Measurements from ENCODE around the gene SRP9.

SRP9 gene

DNA sequence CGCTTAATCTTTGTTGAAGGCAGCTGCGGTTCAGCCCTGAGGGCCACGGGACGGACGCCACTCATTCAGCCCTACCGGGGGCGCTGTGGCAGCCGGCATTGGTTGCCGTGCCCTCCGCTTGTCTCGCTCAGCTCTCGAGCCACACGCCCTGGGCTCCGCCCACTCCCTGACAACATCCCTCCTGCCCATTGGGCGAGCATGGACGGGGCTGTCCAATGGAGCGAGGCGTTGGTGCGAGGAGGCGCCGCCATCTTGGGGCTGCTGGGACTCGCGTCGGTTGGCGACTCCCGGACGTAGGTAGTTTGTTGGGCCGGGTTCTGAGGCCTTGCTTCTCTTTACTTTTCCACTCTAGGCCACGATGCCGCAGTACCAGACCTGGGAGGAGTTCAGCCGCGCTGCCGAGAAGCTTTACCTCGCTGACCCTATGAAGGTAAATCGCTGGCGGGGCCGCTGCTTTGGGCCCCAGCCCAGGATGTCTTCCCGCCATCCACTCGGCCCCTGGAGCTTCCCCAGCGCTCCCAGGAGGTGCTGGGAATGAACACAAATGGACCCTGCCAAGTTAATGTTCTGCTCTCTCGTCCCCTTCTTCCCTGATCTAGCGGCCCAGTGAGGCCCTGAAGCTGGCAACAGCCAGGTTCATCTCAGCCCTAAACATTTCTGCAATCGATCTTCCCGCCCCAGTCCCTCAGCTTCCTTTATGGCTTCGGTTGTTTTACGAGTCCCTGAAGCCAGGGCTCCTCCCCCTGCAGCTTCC lies at the start of gene SRP9:
SRP9 (plus strand) TSS at position 244 of the 754 bp plus-strand sequence; CDS start at position 359, 115 bp downstream.
- peak; percentile 88 for DNase-seq

DNA sequence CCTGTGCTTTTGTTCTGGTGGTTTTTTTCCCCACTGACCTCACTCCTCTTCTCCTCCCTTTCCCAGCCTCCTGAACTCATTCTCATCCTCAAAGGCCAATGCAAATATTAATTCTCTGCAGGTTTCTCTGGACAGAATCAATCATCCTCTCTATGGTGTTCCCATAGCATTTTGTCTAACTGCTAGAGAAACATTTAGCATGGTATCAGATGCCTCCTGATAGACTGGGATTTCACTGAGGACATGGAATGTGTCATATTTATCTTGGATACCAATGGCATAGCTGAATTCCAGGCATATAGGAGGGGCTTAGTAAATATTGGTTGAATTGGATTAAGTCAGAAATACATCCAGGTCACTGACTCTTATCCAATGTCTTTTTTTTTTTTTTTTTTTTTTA lies 46.1 kb upstream of the SRP9 start:
- no peak for DNase-seq

GRCh38 chr1:225733254-225733653 lies 44.4 kb upstream of the SRP9 start:
- DNase-seq, result no peak

DNA sequence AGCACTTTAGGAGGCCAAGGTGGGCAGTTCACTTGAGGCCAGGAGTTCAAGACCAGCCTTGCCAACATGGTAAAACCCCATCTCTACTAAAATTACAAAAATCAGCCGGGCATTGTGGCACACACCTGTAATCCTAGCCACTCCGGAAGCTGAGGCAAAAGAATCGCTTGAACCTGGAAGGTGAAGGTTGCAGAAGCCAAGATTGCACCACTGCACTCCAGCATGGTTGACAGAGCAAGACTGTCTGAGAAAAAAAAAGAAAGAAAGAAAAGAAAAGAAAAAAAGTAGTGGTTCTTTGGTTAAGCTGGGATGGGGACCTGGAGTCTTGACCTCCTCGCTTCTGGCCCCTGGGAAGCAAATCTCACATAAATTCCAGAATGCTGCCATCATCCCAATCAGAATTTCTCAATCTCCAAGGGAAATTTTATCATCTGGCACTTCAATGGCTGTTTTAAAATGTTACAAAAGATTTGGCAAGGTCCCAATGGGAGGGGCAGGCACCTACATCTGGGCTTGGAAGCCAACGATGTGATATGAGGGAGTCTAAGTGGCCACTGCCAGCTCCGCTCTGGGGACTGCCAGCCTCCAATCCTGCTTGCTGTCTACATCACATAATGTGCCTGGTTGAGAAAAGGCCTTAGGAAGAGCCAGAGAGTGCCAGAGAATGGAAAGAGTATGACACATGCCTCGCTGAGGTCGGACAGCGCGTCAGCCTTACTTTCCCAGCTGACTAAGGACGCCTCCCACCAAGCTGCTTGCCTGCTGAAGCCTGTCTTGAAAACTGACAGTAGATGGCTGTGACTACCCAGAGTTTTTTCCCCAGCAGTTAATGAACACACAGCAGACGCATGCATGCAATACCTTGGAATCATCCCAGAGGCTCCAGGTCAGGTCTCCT lies 42.1 kb upstream of the SRP9 start:
- no peak for DNase-seq

- DNase-seq, result no peak
Measured at GRCh38 chr1:225736437-225737098, 41.1 kb upstream of the SRP9 start.

DNA sequence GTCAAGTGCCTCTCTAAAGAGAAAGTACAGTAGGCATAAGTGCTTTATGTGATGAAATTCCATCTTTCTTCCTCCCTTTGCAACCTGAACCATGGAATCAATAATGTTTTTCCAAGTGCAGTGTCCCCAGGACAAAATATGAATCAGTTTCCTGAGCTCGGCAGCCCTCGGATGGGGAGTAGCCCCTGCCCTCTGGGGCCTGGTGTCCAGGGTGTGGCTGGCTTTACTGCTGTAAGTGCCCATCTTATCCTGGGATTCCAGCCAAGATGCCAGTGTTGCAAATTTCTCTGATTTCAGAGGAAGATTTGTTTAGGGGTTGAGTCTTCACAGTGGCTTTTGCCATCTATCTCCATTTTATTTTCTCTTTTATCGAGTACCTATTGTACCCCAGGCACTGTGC lies 40.5 kb upstream of the SRP9 start:
- no peak for DNase-seq

GRCh38 chr1:225737866-225738265 lies 39.8 kb upstream of the SRP9 start:
- no peak for DNase-seq

GRCh38 chr1:225738763-225739162 lies 38.9 kb upstream of the SRP9 start:
- no peak for DNase-seq

DNA sequence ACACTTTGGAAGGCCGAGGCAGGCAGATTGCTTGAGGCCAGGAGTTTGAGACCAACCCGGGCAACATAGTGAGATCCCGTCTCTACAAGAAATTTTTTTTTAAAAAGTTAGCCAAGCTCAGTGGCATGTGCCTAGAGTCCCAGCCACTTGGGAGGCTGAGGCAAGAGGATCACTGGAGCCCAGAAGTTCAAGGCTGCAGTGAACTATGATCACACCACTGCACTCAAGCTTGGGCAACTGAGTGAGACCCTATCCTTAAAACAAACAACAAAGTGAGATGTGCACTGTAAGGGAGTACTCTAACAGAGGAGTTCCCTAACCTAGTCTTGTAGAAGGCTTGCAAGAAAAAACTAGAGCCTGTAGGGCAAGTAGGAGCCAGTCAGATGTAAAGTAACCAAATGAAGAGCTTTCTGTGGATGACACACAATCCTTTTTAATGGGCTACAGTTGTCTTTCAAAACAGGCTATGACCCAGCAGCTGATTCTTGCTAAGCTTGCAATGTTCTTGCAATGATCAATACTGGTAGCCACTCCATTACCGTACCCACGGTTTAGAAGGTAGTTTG lies 38.0 kb upstream of the SRP9 start:
- DNase-seq, result no peak

DNA sequence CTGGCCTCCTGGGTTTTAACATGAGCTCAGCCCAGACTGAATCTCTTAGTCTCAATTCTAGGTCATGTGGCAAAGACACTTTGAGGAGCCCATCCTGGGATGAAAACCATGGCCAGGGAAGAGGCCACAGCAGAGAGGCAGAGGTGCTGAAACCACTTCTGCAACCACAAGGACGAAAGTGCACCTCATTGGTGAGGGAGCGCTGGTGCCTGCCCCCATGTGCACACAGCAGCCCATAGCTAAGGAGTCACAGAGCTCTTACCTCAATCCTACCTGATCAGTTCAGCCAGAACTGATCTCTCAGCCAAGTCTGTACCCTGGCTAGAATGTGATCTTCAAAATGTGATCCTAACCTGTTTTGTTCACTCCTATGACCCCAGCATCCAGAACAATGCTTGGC lies 32.9 kb upstream of the SRP9 start:
- no peak for DNase-seq

GRCh38 chr1:225745273-225745672 lies 32.4 kb upstream of the SRP9 start:
- DNase-seq, result no peak

DNA sequence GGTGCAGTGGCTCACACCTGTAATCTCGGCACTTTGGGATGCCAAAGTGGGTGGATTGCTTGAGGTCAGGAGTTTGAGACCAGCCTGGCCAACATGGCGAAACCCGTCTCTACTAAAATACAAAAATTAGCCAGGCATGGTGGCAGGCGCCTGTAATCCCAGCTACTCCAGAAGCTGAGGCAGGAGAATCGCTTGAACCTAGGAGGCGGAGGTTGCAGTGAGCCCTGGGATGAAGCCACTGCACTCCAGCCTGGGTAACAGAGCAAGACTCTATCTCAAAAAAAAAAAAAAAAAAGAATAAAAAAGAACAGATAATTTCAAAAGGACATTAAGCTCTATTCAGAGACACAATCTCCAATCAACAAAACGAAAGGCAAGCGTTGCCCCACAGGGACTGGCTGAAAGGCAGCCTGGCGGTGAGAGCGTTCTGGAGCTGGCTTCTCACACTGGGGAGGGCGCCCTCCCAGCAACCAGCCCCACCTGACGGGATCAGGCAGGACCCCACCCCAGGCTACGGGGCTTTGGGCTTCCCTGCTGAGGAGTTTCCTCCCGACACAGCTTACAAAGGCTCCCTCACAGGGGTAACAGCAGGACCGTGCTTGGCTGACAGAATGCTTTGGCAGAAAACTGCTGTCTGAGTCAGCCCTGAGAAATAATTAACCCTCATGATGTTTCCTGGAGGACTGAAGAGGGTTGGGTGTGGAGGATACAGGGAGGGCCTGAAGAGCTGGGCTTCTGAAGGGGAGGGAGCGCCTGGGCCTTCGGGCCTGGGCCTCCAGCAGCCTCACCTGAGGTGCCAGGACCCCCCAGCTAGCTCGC lies 31.1 kb upstream of the SRP9 start:
- no peak for DNase-seq

DNA sequence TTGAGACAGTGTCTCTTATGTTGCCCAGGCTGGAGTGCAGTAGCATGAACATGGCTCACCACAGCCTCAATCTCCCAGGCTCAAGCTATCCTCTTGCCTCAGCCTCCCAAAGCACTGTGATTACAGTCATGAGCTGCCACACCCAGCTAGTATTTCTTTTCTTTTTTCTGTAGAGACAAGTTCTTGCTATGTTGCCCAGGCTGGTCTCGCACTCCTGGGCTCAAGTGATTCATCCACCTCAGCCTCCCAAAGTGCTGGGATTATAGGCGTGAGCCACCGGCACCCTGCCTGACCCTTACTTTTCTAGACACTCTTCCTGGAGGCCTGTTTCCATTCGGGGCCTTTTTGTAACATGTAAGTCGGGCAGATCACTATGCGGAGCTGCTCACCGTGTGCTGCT lies 30.1 kb upstream of the SRP9 start:
- no peak for DNase-seq

GRCh38 chr1:225748529-225748928 lies 29.1 kb upstream of the SRP9 start:
- no peak for DNase-seq

DNA sequence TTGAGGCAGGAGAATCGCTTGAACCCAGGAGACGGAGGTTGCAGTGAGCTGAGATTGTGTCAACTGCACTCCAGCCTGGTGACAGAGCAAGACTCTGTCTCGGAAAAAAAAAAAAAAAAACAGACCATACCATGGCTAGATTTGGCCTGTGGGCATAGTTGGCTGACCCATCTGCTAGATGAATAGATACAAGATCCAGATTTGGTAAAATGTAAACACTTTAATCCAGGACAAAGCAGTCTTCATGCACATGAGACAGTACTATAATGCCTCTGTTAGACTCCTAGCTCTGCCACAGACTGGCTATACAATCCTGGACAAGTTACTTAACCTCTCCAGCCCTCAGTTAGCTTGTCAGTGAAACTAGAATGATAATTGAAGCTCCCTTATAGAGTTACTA lies 27.9 kb upstream of the SRP9 start:
- DNase-seq, result no peak

DNA sequence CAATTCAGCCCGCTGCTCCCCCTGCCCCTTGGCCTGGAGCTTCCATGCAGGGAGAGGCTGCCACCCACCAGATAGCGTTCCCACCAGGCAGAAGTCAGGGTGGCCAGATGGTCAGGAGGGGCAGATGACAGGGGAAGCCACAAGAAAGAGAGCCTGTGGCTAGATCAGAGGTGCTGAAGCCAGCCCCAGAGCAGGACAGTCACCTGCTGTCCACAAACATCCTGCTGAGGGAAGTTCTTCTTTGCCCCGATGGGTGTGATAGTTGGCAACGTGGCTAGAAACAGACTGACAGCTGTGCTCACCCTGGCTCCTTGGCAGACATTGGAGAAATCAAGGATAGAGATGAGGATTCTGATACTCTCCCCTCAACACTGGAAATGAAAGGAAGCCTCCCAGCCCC lies 27.2 kb upstream of the SRP9 start:
- DNase-seq, result no peak

DNA sequence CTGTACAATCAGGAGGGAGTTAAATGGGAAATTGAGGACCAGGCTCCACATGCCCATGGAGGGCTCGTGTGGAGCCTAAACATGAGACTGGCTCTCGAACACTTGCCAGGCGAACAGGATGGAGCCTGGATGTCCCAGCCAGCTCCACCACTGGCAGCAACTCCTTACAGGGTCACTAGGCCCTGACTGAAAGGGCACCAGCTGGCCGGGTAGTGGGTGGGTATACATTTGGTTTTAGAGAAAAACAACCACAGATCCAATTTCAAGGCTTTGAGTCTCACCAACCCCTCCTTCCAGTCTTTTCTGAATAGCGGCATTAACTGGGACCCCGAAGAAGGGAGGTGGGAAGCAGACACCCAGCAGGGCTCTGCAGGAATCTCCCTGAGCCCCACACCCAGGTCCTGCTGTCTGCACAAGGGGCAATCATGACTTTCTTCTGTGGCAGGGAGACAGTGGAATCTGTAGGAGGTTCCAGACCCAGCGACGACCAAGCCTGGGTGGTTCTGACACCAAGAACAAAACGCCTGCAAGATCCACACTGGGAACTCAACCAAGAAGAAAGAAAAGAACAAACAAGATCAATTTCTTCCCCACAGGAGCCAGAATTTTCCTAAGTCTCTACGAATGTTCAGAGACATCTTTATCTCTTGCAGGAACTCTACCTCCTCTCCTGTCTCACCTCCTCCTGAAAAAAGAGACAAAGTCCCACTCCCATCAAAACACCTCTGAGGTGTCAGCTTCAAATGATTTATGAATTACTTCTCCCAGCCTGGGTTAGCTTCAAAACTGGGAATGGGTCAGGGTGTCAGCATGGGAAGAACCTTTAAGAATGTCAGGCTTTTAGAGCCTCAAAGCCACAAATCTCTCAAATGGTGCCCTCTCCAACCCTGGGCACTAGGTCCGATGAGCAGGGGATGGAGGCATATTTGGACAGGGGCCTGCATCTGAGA lies 26.5 kb upstream of the SRP9 start:
- DNase-seq, result no peak

DNA sequence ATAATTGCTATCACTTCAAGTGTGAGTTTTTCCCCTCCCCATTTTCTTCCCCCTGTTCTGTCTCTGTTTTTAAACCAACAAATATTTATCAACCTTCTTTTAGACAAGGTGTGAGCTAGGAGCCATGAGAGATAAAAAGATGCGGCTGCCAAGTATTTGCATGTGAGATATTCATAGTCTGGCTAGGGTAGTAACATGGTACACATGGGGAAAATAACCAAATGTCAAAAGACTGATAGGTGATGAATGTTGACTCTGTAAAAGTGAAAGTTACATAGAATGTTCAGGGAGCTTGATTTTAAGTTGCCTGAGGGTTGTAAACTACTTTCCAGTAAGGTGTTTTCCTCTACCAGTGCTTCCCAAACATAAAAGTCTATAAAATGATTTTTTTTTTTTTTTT lies 25.4 kb upstream of the SRP9 start:
- no peak for DNase-seq

GRCh38 chr1:225754940-225755641 lies 22.5 kb upstream of the SRP9 start:
- DNase-seq, result no peak

GRCh38 chr1:225755671-225756319 lies 21.8 kb upstream of the SRP9 start:
- no peak for DNase-seq

Data from NCI-H748 treated with DMSO at 0.1 percent for 48 hours (cell line).